Activated CD8-positive, alpha-beta memory T cell treated with anti-CD3 and anti-CD28 coated beads for 1 hour (primary cell): ENCODE data around the gene LEO1.

ENCODE experiments used
- DNase-seq, 2 donors: peaks; one replicate each; pipeline ENCODE4 v3.0.0-alpha.2; 2020; ENCODE audit warnings: low read depth in 1 of 2; ENCODE audit errors: extremely low read depth in 1 of 2

Gene LEO1

GRCh38 chr15:51935466-51936104 is 36.0 kb downstream of the LEO1 start:
- no peak for DNase-seq

DNA sequence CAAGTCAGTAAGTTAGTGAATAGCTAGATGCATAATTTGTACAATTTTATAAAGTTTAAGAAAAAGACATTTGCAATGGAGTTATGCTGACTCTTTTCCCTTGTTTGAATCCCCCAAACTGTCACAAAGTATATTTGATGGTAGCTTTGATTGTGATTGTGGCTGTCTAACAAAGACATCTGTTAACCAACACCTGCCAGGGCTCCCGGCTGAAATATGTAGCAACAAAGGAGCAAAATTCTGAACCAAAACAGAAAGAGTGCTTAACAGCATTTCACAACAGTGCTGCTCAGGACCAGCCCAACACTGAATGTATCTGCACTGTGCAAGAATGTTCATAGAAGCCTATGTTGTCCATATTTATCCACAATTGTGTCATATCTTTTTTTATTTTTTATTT is 39.4 kb downstream of the LEO1 start:
- no peak for DNase-seq

- DNase-seq, result no peak
Observed at GRCh38 chr15:51931638-51932037, 39.9 kb downstream of the LEO1 start.

DNA sequence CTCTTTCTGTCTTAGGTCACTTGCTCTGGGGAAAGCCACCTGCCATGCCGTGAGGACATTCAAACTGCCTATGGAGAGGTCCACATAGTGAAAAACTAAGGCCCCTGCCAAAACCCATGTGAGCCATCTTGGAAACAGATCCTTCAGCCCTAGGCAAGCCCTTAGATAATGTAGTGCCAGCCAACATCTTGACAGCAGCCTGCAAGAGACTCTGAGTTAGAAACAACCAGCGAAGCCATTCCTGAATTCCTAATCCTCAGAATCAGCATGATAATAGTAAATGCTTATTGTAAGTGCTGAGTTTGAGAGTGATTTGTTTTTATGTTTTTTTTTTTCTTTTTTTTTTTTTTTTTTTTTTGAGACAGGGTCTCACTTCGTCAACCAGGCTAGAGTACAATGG is 40.6 kb downstream of the LEO1 start:
- no peak for DNase-seq

DNA sequence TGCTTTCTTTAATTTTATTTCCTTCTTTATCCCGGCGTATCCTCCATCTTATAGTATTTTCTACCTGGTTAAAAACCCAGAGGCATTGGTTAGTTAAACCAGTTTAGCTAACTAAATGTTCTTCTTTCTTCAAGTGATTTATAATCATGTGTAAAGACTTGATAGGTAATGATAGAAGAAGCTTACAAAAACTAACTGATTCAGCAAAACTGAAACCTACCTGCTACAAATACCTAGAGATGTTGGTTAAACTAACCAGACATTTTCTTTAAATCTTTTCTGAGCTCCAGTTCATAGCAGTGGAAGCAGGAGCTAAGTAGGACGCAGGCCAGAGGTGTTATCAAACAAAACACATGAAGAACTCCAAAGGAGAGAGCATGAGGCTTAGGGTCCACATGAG is 44.8 kb downstream of the LEO1 start:
- no peak for DNase-seq

GRCh38 chr15:51924156-51925068 is 47.2 kb downstream of the LEO1 start:
- no peak for DNase-seq

GRCh38 chr15:51917493-51917892 is 54.1 kb downstream of the LEO1 start:
- DNase-seq, result no peak

- no peak for DNase-seq
Observed at GRCh38 chr15:51912528-51912927, 59.0 kb downstream of the LEO1 start.

DNA sequence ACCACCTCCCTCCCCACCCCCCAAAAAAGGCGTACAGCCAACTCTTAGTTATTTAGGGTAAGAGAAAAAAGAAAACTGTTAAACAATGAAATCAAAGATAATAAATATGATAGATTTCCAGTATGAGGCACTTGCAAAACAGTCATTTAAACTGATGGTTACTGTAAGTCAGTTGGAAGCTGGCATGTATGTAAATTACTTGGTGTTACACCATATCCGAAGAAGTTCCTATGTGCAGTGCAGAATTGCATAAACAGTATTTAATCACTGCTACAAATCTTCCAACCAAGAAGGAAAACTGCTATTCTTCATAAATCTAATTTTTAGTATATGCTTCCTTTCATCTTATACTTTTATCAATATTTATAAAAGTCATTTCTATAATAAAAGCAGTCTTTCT is 62.0 kb downstream of the LEO1 start:
- DNase-seq, result no peak

DNA sequence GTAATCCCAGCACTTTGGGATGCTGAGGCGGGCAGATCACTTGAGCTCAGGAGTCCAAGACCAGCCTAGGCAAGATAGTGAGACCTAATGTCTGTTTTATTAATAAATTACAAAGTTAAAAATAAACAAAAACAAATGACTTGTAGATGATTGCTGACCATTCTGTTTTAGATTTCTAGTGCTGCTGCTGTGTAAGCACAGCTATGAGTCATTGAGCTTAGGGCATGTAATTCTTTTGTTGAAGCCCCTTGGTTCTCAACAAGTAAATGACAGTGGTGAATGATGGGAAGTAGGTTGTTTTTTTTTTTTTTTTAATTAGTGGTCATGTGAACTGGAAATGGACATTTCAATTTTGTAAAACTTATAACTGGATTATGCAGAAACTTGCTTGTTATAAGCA is 63.3 kb downstream of the LEO1 start:
- DNase-seq, result no peak

DNA sequence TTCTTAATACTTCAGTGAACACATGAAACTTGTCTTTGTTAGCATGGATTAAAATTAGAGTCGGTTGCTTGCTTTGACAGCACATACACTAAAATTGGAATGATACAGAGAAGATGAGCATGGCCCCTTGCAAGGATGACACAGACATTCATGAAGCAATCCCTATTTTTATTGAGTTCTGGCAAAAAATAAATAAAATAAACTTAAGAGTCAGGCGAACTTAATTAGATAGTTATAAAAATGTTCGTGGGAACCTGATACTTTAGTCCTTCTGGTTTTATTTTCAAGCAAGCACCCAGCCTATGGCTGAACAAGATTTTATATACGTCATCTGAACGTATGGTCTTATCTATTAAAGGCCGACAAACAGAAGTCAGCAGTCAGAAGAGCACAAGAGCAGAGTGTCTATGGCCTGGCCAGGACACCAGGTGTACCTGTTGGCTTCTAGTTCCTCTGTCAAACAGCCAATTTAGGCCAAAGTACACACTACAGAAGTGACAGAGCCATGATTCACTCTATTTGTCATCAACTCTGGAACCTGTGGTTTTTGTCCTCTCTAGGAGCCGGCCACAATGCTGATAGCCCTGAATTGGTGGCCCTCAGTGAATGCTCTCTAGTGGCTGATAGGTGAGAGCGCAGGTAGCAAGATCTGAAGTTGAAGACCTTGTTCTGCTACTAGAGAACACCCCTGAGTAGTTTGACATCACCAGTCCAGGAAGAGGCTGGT is 64.3 kb downstream of the LEO1 start:
- no peak for DNase-seq

GRCh38 chr15:51904931-51905330 is 66.6 kb downstream of the LEO1 start:
- DNase-seq, result no peak

- DNase-seq, result no peak
Observed at GRCh38 chr15:51904421-51904820, 67.2 kb downstream of the LEO1 start.

- DNase-seq, result no peak
Observed at GRCh38 chr15:51889486-51889885, 82.1 kb downstream of the LEO1 start.

DNA sequence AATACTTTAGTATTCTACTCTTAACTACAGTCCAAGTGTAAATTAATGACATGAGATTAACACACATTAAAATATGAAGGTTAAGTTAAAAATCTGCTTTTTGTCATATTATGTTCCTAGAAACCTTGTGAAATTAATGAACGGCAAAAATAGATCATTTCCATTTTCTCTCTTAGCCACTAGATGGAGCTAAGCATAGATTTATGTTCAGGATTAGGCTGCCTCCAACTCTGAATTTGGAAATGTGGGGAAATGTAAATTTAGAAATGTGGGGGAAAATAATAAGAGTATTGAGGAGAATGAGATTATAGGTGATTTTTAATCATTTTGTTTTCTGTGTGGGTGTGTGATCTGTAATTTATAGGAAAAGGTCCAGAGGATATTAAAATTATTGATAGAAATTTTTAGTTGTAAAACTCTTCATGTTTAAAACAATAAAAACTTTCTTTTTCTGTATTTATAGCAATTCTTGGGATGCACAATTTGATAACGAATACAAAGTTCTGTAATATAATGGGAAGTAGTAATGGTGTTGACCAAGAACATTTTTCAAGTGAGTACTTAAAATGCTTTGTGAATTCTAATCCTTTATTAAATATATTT is 82.9 kb downstream of the LEO1 start:
- no peak for DNase-seq
